ENCODE measurements around the gene NKD1. TPM values are rescaled to one million over a fixed set of nuclear protein-coding genes. Genes with fewer than 3 reads are reported as not detected.

Gene NKD1
- total and polyA plus RNA-seq, 2 of the 8 experiments (the other 6 are each of a cell fraction or from before 2014, with no cell fraction given): 0.70 to 4.5 TPM

DNA sequence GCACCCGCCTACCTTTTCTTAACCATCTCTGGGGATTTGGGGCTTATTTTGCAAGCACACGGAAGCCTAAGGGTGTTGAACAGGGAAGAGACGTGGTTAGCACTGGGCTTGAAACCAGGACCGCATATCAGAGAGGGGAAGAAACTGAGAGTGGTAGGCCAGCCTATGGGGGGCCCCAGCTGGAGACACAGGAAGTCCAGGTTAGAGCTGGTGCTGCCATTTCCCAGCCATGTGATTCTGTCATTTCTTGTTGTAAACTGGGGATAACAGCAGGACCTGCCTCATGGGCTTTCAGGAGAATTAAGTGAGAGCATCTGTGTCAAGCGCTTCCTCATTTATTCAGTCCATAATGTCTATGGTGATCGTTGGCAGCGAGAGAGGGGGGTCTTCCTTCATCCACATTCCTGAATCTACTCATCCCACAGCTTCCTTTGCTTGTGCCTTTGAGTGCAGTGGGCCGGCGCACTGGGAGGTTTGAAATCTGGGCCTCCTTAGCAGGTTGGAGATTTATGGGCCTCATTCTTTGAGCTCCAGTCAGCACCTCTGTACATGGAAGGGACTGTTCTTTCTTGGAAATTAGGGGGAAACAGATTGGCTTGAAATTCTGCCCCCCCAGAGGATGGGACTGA, 20.1 kb downstream of the NKD1 start:
- no peak overlapping the region for H2BK15ac ChIP-seq (ENCODE audit: low read length)
- no peak overlapping the region for H3K4ac ChIP-seq (replicated peaks; ENCODE audit: insufficient read length, low read depth, low read length)
- H3K14ac ChIP-seq (ENCODE audit: insufficient read length): no peak overlapping the region
- no peak overlapping the region for H2AFZ ChIP-seq (ENCODE audit: low read length)
- H2BK20ac ChIP-seq (ENCODE audit: low read length): no peak overlapping the region
- no peak overlapping the region for H3K4me3 ChIP-seq (ENCODE audit: extremely low read depth in 1 of 4, insufficient read depth in 2 of 4, low read depth in 3 of 4, low read length in 4 of 4)
- POLR2A ChIA-PET (ENCODE audit: partially characterized antibody): no interaction called here
- no peak overlapping the region for H3K23ac ChIP-seq (ENCODE audit: insufficient read length)
- peaks cover 0 to 5% (median 1%) of the 10 kb centered on the region in 4 experiments; a peak in 1 of 7 replicates for H3K4me1 ChIP-seq (replicated peaks in 1 of 4; ENCODE audit: control insufficient read depth in 3 of 4, insufficient read depth in 4 of 4, low read length in 3 of 4)
- CTCF ChIA-PET (ENCODE audit: partially characterized antibody): interaction anchor here (0.6 to 2.1 kb wide), 6 partner anchors 9 to 58 kb away, joined by 3 to 7 read pairs (median 4); no protein-coding TSS in a partner anchor
- no peak overlapping the region for H4K91ac ChIP-seq (replicated peaks; ENCODE audit: insufficient read length, low read length)
- H3K9ac ChIP-seq (replicated peaks in 1 of 4; ENCODE audit: extremely low read depth in 1 of 4, low read depth in 3 of 4, low read length in 3 of 4): no peak overlapping the region
- no peaks in the 10 kb centered on the region for H3K79me1 ChIP-seq (ENCODE audit: low read depth, low read length)
- 86% methylated on average over 9 of the region's 9 CpGs; no CpG with 5 or more reads in 1 of the 2 experiments for WGBS, 2 experiments (ENCODE audit: extremely low coverage in 1 of 2, insufficient coverage in 1 of 2, insufficient read length in 1 of 2, insufficient replicate concordance in 2 of 2, low coverage in 1 of 2, low lambda C conversion rate in 2 of 2, missing lambda C conversion rate in 1 of 2)
- TF ChIP-seq POLR2AphosphoS5 (IDR thresholded peaks at IDR 0.05; ENCODE audit: low read depth, low read length) (no peak), BACH1 (IDR thresholded peaks at IDR 0.05; ENCODE audit: low read length) (no peak), SUZ12 (IDR thresholded peaks at IDR 0.05; ENCODE audit: low read length) (no peak), SIX5 (IDR thresholded peaks at IDR 0.05; ENCODE audit: low read depth, low read length) (no peak), YY1 (IDR thresholded peaks at IDR 0.05; ENCODE audit: low read depth, low read length) (no peak), CHD2 (IDR thresholded peaks at IDR 0.05; ENCODE audit: low read length) (no peak), PHF8 (conservative IDR thresholded peaks at IDR 0.05; ENCODE audit: low read depth, low read length) (no peak), RAD21 (IDR thresholded peaks at IDR 0.05 in 1 of 2, conservative IDR thresholded peaks at IDR 0.05 in 1 of 2; ENCODE audit: low read depth in 2 of 2, low read length in 2 of 2) (no peak), RFX5 (IDR thresholded peaks at IDR 0.05; ENCODE audit: borderline replicate concordance, low read depth, low read length) (no peak), RBBP5 (IDR thresholded peaks at IDR 0.05; ENCODE audit: borderline replicate concordance, low read depth, low read length) (no peak), CTBP2 (IDR thresholded peaks at IDR 0.05; ENCODE audit: borderline replicate concordance, insufficient read depth, insufficient read length, low read length) (no peak), CHD1 (IDR thresholded peaks at IDR 0.05; ENCODE audit: low read depth, low read length) (no peak), EP300 (IDR thresholded peaks at IDR 0.05; ENCODE audit: borderline replicate concordance in 1 of 2, low read depth in 2 of 2, low read length in 2 of 2) (no peak), POU5F1 (IDR thresholded peaks at IDR 0.05; ENCODE audit: low read depth, low read length) (no peak)
- DNase-seq (ENCODE audit: low read depth in 1 of 2, low spot score in 2 of 2) (no peak), FAIRE-seq (no peak)
- no peak overlapping the region for H2BK120ac ChIP-seq (replicated peaks; ENCODE audit: low read depth, low read length)
- no peak overlapping the region for H4K5ac ChIP-seq (ENCODE audit: insufficient read length, low read depth, low read length)
- no peak overlapping the region for H3K4me2 ChIP-seq (ENCODE audit: insufficient read depth in 1 of 2, low read depth in 2 of 2, low read length in 2 of 2)
- H3K9me3 ChIP-seq (ENCODE audit: insufficient read depth in 2 of 2, low read depth in 1 of 2, low read length in 1 of 2): no peaks in the 10 kb centered on the region
- H3K18ac ChIP-seq (ENCODE audit: extremely low read depth, low read length): no peak overlapping the region; the same call in 1 of the 2 replicates
- no peak overlapping the region for H4K8ac ChIP-seq (ENCODE audit: extremely low read depth, insufficient read depth, low read length)
- H3K27ac ChIP-seq (ENCODE audit: low read depth, low read length): no peak overlapping the region
- H2BK12ac ChIP-seq (ENCODE audit: low read depth, low read length): no peak overlapping the region
- no peaks in the 10 kb centered on the region for H3K23me2 ChIP-seq (ENCODE audit: low read depth, low read length)
- H4K20me1 ChIP-seq (replicated peaks in 1 of 2; ENCODE audit: control insufficient read depth in 1 of 2, insufficient read depth in 2 of 2, low read length in 2 of 2): no peaks in the 10 kb centered on the region
- H2BK5ac ChIP-seq (ENCODE audit: low read depth, low read length): no peak overlapping the region
- H3K79me2 ChIP-seq (ENCODE audit: control insufficient read depth in 1 of 2, insufficient read depth in 2 of 2, low read length in 2 of 2): no peaks in the 10 kb centered on the region
- H3K27me3 ChIP-seq (replicated peaks in 1 of 4; ENCODE audit: control insufficient read depth in 3 of 4, extremely low read depth in 1 of 4, insufficient read depth in 3 of 4, low read length in 3 of 4): no peaks in the 10 kb centered on the region
- no peaks in the 10 kb centered on the region for H3K36me3 ChIP-seq (ENCODE audit: control insufficient read depth in 2 of 4, insufficient read depth in 4 of 4, low read length in 3 of 4)
- H2AK5ac ChIP-seq (ENCODE audit: low read depth, low read length): no peak overlapping the region
- no peak overlapping the region for H3K56ac ChIP-seq (replicated peaks; ENCODE audit: insufficient read length, low read depth, low read length)

Measured in H1 (cell line).